GF-D8 (cell line): ENCODE measurements around the gene PDE4D.

Experiments
- DNase-seq: peaks from one replicate; lab custom pipeline; 2025; lab: John Stamatoyannopoulos, UW

Gene PDE4D

DNA sequence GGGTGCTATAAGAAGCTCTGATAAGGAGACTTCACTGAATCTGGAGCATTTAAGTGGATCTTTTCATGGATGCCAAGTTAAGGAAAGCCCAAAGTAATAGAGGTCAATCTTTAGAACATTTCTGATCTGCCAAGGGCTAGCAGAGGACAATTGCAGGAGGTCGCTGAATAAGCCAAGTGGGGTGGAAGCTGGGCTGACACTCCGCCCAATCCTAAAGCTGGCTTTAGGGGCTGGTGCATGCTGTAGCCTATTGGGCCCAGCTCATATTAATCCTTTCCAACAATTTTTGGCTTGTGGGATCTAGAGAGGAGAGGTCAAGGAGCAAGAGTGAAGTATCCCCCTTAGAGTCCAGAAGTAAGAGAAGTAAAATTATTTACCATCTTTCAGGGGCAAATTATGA is 784.1 kb downstream of the PDE4D start:
- no peak for DNase-seq

DNA sequence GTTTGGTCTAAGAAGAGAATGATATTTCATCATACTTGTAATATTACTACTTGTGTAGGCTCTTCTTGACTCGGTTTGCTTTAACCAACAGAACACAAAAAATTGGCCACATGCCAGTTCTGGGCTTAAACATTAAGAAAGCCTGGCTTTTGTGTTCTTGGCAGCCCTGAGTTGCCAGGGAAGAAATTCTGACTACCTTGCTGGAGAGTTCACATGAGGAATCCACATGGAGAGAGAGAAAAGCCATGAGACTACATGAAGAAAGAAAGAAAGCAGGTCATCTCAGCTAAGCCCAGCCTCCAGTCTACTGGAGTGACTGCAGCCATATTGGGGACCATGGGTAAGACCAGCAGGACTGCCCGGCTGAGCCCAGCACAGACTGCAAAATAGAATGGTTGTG is 785.8 kb downstream of the PDE4D start:
- no peak for DNase-seq

- DNase-seq: no peak
Measured at GRCh38 chr5:59104400-59105127, 789.0 kb downstream of the PDE4D start.

- no peak for DNase-seq
Measured at GRCh38 chr5:59103303-59103702, 790.2 kb downstream of the PDE4D start.

DNA sequence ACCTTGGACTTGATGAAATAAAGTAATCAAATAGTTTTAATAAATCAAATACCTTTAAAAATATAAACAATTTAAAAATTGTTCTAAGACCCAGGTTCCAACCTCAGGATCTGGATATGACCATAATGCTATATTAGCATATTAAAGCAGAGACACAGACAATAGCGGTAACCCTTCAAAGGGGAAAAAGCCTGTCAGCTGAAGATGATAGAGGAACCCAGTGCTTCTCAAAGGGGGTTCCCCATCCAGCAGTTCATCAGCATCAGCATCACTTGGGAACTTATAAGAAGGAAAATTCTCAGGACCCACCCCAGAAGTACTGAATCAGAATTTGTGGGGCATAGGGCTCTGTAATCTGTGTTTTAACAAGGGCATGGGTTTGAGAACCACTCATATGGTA is 791.1 kb downstream of the PDE4D start:
- DNase-seq: no peak

DNA sequence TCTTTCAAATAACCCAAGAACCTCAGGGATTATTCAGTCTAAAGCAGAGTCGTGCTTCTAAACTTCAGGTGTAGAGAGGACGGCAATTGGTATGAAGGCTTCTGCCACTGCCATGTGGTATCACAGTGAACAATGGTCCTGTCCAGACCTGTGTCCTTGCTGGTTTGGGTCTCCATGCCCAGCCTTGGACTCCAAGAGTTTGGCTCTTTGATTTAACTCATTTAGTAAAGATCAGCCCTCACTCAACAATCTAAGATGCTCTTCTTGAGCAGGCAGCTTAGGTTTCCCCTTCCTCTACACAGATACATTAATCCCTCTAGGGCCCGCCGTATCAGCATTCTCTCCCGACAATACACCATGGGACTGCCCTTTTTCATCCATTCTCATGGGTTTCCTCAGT is 792.7 kb downstream of the PDE4D start:
- no peak for DNase-seq

DNA sequence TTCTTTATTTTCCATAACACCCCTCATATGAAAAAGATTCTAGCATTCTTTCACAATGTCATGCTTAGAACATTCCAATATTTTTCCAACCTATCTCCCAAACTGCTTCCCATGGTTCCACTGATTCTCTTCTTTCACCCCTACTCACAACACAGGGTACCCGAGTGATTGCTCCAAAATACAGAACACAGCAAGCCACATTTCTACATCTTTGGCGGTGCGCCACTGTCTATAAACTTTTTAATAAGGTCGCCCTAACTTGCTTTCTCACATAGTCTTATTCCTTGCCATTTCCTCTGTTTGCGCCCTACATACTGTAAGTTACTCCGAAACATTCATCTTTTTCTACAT is 793.6 kb downstream of the PDE4D start:
- no peak for DNase-seq

DNA sequence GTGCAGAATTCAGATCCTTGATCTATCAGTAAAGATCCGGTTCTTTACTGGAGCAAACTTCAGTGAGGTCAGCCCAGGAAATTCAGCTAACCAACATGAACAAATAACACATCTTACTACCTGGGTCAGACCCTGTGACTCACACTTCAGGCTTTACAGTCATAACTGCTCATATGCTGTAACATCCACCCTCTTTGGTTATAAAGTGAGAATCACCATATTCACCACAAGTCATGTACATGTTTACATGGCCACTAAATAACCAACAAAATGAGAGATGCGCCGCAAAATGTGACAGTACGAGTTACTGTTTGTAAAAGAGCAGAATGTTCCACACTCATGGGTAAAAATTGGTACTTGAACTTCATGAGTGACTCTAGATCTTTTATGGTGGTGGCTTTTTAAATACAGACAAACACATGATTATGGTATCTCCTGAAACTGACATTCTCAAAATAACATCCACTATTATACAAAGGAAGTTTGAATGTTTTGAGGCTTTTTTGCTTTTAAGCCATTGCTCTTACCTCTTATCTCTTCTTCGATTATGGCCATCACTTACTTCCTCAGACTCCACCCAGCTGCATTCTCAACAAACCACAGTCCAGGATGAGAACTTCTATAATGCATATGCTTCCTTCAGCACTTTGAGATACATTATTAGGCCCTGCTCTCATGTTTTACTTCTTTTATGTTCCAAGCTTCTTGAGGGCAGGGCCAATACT is 794.1 kb downstream of the PDE4D start:
- no peak for DNase-seq

DNA sequence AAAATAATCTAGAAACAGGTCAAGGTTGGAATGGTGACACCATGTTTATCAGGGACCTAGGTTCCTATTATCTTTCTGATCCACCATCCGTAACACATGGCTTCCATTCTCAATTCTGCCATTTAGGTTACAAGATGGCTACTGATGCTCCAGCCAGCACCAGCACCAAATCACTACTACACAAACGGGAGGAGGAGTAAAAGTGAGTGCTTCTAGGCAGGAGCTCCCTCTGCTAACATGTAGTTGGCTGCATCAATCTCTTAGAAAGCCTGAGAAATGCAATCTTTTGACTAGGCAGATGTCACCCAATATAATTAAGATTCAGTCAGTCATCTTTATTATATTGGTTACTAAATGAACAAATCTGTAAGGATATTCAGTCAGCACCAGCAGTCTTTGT is 794.8 kb downstream of the PDE4D start:
- DNase-seq: no peak

GRCh38 chr5:59097712-59098111 is 795.8 kb downstream of the PDE4D start:
- DNase-seq: no peak

DNA sequence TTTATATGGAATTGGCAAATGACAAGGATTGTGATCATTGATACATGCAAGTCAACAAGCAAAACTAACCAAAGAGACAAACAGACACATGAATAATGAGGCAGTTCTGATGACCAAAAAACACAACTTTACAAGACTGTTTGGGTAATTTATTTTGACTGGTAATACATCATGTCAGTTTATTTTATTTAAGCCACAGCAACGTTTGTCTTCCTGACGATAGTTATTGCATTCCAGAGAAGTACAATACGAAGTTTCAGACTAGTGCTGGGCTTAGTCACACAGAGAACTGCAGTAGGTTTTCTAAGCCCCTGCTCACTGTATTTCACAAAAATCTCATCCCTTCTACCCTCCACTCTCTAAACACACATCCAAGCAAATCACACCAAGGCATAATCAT is 796.4 kb downstream of the PDE4D start:
- DNase-seq: no peak

GRCh38 chr5:59095480-59095879 is 798.0 kb downstream of the PDE4D start:
- no peak for DNase-seq

- DNase-seq: no peak
Measured at GRCh38 chr5:59094864-59095263, 798.7 kb downstream of the PDE4D start.

DNA sequence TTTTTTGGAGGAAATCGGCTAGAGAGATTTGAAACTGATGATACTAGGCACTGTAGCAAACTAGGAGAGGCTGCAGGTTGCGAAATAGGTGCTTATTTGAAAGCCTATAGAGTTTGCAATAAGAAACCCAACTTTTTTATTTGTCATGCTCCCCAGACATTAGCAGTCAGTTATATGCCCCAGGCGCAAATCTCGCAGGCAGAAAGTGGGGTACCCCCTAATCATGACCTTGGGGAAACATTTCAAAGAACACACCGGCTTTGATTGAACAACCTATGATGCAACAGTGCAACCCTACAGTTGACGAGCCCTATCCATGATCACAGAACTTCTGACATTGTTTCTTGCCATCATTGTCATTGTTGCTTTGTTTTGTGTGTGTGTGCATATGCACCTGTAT is 800.2 kb downstream of the PDE4D start:
- DNase-seq: no peak

DNA sequence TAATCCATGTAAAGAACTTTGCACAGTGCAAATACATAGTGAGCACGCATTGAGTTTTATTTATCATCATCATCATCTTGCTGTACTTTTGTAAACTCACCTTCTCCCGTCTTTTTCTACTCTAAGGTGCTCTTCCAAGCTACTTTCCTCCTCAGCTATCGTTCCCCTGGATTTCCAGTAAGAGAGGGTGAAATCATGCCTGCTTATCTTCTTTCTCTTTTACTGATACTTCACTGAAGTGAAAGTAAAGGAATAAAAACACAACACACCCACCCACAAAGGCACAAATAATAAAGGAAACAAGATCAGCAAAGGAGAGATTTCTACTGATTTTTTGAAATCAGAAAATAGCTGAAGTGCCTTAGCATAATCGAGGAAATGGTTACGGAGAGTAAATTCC is 800.8 kb downstream of the PDE4D start:
- DNase-seq: no peak

- no peak for DNase-seq
Measured at GRCh38 chr5:59091965-59092364, 801.6 kb downstream of the PDE4D start.

DNA sequence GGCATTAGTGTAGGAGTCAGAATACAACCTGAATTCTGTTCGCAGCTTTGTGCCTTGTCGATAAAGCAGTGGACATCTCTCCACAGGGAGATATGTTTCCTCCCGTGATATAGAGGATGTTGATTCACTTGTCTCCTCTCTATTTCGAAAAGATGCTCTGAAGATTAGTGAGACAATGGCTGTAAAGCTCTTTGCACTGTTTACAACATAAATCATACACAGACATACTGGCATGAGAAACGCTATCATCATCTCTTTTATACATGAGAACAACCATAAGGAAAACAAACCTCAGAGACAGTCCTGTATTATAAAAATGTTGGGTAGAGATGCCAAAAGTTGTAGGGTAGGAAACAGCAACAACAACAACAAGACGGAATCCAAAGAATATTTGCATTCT is 803.2 kb downstream of the PDE4D start:
- no peak for DNase-seq

GRCh38 chr5:59089767-59090166 is 803.8 kb downstream of the PDE4D start:
- no peak for DNase-seq

DNA sequence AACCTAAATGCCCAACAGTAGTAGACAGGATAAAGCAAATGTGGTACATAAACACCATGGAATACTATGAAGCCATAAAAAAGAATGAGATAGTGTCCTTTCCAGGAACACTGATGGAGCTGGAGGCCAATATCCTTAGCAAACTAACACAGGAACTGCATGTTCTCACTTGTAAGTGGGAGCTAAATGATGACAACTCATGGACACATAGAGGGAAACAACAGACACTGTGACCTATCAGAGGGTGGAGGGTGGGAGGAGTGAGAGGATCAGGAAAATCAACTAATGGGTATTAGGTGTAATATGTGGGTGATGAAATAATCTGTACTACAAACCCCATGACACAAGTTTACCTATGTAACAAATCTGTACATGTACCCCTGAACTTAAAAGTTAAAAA is 805.0 kb downstream of the PDE4D start:
- DNase-seq: no peak

GRCh38 chr5:59086024-59086423 is 807.5 kb downstream of the PDE4D start:
- DNase-seq: no peak

- DNase-seq: no peak
Measured at GRCh38 chr5:59081693-59082092, 811.8 kb downstream of the PDE4D start.

DNA sequence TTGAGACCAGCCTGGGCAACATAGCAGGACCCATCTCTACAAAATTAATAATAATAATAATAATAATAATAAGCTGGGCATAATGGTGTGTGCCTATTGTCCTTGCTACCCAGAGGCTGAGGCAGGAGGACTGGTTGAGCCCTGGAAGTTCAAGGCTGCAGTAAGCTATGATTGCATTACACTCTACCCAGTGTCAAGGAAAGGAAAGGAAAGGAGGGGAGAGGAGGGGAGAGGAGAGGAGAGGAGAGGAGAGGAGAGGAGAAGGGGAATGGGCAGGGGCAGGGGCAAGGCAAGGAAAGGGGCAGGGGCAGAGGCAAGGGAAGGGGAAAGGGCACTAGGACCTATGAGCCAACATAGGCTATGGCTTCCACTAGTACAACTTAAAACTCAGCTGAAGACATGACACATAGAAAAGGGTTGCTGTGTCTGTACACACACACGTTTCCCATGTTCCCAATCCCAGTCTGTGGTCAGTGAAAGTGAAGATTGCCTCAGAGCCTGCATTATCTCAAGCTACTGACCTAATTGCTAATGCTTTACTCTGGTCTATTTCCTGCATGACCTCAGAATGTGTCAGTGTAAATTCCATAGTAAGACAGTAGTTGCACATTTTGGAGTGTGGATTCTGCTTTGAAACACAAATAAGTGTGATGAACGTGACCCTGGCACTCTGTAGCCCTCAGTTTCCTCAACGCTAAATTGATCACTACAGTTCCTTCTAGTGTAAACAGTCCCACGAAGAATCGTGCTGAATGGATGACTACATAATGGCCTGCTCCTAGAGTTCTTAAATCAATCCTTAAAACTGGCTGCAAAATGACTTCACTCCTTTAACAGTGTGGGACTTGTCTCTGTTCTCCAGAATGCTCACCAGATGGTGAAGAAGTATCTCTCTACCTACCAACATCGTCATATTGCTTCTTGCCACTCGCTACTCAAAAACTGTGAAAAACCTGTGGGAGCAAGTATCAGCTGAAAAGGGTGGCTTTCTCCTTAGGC is 813.6 kb downstream of the PDE4D start:
- no peak for DNase-seq
